GM18517 (cell line): ENCODE measurements around the gene MYCL.

Experiments used
- ATAC-seq: cut with Tn5 transposase; IDR thresholded peaks from one replicate; pipeline ENCODE4 v1.9.1; 2021; ENCODE audit warnings: mild to moderate bottlenecking, moderate library complexity; ENCODE audit not compliant: unreplicated experiment

Gene MYCL

DNA sequence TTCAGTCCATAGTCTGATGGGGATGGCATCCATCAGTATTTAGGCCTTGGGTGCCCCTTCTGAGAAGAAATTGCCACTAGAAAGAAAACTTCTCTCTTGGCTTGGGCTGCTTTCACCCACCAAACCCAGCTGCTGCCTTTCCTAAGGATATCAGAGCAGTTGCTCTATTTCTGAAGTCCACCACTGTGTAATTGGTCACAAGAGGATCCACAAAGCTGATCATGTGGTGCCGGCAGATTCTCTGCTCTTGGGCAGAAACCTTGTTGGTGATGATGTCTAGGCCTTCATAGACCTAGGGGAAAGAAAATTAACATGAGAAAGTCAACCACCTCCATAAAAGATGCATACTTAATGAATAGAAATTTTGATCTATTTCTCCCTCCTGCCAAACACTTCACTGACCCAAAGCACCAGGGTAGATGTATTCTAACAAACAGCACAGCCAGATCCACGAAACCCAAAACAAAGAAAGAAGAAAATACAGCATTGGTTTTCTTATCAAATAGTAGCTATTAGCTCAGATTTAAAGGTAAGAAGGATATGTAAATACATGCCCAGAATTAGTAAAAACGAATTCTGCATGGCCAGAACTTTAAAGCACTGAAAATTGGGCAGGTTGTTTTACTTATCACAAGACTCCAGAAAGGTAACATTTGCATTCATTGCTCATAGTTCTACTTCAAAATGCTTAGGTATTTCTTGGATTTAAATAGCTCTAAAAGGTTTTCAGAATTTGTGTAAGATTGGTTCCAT is 44.4 kb downstream of the MYCL start:
- ATAC-seq = no peak

DNA sequence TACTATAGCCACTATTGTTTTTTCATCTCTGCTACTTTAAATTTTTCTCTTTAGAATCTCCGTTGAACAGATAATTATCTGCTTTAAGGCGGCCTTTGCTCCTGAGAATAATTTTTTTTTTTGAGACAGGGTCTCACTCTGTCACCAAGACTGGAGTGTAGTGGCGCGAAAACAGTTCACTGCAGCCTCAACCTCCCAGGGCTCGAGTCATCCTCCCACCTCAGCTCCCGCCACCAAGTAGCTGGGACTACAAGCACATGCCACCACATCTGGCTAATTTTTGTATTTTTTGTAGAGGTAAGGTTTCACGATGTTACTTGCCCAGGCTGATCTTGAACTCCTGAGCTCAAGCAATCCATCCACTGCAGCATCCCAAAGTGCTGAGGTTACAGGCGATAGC is 47.0 kb downstream of the MYCL start:
- ATAC-seq = no peak

- no peak for ATAC-seq
Measured at GRCh38 chr1:39854314-39854713, 47.4 kb downstream of the MYCL start.

DNA sequence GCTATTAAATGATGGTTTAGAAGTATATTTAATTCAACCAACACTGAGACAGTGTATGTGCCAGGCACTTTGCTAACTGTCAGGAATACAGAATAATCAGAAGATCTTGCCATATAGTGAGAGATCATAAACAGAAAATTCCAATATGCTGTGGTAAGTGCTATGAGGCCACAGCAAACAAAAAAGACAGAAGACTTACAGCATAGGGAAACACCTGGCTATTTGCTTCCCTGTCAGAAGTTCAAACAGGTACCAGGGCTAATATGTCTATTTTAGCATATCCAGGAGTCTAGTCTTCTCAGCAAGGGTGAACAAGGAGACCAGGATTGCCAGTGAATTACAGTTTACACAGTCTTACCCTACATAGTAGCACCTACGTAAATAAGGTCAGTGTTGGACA is 48.8 kb downstream of the MYCL start:
- ATAC-seq = no peak

- ATAC-seq = no peak
Measured at GRCh38 chr1:39852214-39852791, 49.4 kb downstream of the MYCL start.

DNA sequence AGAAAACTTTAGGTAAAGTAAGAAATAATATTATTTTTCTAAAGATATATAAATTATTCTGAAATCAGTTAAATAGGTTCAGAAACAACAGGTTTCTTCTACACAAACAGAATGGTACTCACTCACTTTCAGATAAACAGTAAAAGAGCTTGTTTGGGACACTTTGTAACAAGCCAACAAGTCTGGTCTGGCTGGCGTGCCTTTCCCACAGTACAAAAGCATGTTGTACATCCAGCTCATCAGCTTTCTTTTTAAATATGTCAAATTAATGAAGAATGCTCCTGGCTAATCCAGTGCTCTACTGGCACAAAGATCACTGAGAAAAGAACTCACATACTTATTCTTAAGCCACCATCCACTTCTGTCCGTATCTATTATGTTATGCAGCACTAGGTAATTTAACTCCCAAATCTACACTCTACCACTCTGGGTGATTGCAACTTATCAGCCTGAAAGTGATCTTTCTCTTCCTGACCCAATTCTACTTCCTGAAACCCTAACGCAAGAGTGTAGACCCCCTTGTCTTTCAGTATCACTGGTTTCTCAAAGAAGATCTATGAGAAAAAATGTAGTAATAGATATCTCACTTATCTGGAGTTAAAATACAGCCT is 51.0 kb downstream of the MYCL start:
- ATAC-seq = no peak

- no peak for ATAC-seq
Measured at GRCh38 chr1:39849203-39849602, 52.5 kb downstream of the MYCL start.

DNA sequence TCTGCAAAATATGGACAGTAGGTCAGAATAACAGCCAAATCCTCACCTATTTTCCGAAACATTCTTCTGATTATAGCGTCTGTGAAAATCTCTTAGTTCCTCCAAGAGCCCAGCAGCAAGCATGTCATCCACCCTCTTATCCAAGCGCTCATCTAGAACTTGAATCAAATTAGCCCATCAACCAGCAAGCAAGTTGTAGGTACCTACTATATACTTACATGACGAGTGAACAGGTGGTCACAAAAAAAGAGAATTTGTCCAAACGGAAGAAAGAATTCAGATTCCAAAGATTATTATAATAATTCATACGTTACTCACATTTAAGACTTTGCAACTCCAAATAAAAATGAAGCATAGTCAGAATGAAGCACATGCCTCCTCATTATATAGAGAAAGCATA is 53.8 kb downstream of the MYCL start:
- no peak for ATAC-seq

DNA sequence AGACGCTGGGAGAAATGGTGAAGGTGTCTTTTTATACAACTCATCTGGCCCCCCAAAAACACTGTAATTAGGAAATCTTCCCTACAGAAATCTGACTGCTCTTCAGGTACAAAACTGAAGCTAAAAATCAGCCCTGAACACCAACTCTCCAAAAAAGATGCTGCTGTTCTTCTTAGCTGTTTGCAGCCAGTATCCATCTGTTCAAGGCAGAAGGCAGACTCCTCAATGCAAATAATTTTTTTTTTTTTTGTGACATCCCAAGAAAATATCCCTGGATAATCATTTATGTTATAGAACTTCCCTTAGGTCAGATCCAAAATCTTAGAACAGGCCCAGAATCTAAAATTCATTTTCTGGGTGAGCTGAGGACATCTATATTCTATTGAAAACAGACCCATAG is 54.9 kb downstream of the MYCL start:
- ATAC-seq = no peak

DNA sequence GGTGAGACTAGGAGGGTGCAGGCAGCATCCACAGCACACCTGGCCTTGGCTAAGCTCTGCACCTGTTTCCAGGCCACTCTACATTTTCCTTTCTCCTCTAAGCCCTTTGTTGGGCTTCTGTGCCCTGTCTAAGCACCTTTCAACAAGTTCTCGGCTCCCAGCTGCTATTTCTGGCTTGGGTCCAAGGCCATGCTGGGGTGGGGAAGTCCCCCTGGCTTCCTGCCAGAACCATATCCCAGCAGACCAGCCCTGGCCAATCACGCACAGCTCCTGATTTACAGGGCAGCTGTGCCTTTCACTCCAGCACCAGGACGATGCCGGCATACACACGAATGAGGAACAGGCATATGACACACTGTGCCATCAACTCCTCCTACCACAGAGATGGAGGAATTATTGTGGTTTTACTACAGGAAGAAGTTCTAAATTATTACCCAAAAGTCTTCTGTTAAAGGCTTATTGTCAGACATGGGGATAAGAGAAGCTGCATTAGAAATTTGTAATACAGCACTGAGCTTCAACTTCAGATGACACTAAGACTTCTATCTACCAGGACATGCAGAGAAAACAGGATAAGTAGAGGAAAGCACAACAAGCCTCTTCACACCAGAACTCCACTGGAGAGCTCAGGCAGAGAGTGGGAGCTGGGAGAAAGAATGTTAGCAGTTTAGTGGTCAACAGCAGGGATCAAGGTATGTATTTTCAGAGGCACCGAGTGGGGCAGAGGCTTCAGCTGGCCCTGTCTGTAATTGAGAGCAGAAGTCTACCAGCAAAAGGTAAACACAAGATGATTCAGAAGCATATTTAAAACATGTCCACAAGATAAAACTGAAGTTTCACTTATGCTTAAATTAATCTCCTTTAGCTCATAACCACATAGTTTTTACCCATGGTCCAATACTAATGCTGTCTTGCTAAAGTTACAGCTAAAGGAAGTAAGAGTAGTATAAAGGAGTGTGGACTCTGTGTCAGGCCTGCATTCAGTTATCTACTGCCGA is 55.8 kb downstream of the MYCL start:
- ATAC-seq = no peak
